ENCODE data around the gene KLF15. TPM values are rescaled to one million over a fixed set of nuclear protein-coding genes. Genes with fewer than 3 reads are reported as not detected.

KLF15 gene
- total RNA-seq, 1 experiment from 2014 or later = 14.7 TPM

DNA sequence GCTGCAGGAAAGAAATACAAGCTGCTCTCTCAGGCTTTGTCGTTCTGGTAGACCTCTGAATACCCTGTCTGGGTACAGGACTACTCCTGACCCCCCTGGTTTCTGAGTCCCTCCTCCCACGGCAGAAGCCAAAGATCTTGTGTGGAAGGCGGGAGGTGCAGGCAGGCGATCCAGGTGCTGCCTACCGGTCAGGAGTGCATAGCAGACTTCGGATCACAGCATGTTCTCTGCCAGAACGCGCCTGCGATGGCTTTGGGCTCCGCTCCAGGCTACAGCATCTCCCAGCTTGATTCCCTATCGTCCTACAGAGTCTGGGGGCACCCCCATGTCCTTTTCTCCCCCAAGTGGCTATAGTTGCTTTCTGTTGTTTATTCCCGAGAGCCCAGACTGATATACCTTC is 35.0 kb upstream of the KLF15 start (continued):
- TF ChIP-seq, protein P1, sequence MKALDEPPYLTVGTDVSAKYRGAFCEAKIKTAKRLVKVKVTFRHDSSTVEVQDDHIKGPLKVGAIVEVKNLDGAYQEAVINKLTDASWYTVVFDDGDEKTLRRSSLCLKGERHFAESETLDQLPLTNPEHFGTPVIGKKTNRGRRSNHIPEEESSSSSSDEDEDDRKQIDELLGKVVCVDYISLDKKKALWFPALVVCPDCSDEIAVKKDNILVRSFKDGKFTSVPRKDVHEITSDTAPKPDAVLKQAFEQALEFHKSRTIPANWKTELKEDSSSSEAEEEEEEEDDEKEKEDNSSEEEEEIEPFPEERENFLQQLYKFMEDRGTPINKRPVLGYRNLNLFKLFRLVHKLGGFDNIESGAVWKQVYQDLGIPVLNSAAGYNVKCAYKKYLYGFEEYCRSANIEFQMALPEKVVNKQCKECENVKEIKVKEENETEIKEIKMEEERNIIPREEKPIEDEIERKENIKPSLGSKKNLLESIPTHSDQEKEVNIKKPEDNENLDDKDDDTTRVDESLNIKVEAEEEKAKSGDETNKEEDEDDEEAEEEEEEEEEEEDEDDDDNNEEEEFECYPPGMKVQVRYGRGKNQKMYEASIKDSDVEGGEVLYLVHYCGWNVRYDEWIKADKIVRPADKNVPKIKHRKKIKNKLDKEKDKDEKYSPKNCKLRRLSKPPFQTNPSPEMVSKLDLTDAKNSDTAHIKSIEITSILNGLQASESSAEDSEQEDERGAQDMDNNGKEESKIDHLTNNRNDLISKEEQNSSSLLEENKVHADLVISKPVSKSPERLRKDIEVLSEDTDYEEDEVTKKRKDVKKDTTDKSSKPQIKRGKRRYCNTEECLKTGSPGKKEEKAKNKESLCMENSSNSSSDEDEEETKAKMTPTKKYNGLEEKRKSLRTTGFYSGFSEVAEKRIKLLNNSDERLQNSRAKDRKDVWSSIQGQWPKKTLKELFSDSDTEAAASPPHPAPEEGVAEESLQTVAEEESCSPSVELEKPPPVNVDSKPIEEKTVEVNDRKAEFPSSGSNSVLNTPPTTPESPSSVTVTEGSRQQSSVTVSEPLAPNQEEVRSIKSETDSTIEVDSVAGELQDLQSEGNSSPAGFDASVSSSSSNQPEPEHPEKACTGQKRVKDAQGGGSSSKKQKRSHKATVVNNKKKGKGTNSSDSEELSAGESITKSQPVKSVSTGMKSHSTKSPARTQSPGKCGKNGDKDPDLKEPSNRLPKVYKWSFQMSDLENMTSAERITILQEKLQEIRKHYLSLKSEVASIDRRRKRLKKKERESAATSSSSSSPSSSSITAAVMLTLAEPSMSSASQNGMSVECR (CRISPR knock-in tag; IDR thresholded peaks at IDR 0.05; ENCODE audit: borderline replicate concordance) = no peak
- TF ChIP-seq, protein P2, sequence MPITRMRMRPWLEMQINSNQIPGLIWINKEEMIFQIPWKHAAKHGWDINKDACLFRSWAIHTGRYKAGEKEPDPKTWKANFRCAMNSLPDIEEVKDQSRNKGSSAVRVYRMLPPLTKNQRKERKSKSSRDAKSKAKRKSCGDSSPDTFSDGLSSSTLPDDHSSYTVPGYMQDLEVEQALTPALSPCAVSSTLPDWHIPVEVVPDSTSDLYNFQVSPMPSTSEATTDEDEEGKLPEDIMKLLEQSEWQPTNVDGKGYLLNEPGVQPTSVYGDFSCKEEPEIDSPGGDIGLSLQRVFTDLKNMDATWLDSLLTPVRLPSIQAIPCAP (CRISPR knock-in tag; IDR thresholded peaks at IDR 0.05) = no peak

DNA sequence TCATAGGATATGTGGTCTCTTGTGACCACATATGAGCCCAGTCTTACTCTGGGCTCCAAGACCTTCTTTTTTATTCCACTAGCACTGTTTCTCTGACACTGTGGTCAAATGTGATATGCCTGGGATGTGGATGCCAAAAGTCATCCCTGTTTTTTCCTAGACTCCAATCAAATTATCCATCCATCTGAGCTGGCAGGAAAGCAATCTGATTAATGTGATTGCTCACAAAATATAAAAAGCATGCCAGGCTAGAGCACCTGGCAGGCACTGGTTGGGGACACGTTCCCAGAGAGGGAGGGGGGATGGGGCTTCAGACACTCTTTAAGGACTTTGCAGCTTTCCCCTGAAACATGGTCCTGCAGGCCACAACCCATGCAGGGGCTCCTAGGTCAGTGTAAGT is 34.4 kb upstream of the KLF15 start:
- no peak for TF ChIP-seq GTF2I (CRISPR knock-in tag; conservative IDR thresholded peaks at IDR 0.05)
- no peak for TF ChIP-seq SP1 (CRISPR knock-in tag; conservative IDR thresholded peaks at IDR 0.05)
- no peak for TF ChIP-seq JAZF1 (CRISPR knock-in tag; IDR thresholded peaks at IDR 0.05)
- Mint-ChIP-seq H3K27me3 (ENCODE audit: low read depth) (peaks cover 56% of the 10 kb centered on the region), H3K4me1 (peaks cover 15% of the 10 kb centered on the region), H3K9me3 (no peaks in the 10 kb centered on the region), H3K27ac (no peak overlapping the region), H3K36me3 (no peaks in the 10 kb centered on the region), H3K4me3 (no peak overlapping the region)
- POLR2A ChIA-PET = no interaction called here
- DNase-seq (ENCODE audit: low spot score) = no peak
- CTCF ChIA-PET = interaction anchor here (0.8 kb wide), 1 partner anchor 49 kb away, joined by 3 read pairs; no protein-coding TSS in a partner anchor
- no peak for ATAC-seq

DNA sequence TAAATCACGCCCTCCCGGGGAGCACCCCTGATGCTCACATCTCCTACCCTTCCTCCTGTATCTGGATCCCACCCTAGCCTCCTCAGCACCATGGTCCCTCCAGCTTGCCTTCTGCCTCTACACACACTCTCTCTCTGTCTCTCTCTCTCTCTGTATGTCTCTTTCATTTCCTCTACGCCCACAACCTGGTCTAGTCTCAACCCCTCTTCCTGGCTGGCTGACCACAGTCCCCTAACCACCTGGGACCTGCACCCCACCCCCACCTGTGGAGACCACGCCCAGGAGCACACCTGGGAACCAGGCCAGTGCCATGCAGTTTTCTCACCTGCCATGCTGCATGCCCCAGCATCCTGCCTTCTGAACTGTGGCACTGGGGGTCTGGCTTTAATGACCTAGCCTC is 33.5 kb upstream of the KLF15 start:
- Mint-ChIP-seq H3K27me3 (ENCODE audit: low read depth) (peaks cover 49% of the 10 kb centered on the region), H3K36me3 (no peaks in the 10 kb centered on the region), H3K4me3 (no peak overlapping the region), H3K9me3 (no peaks in the 10 kb centered on the region), H3K4me1 (peaks cover 20% of the 10 kb centered on the region), H3K27ac (no peak overlapping the region)
- ChIA-PET CTCF (interaction anchor here (1.0 to 3.2 kb wide), 3 partner anchors 27 to 258 kb away, joined by 3 to 18 read pairs (median 15); no protein-coding TSS in a partner anchor), POLR2A (no interaction called here)
- no peak for ATAC-seq
- DNase-seq (ENCODE audit: low spot score) = no peak
- TF ChIP-seq RELA (CRISPR knock-in tag; IDR thresholded peaks at IDR 0.05; ENCODE audit: borderline replicate concordance) (no peak), EMX1 (CRISPR knock-in tag; IDR thresholded peaks at IDR 0.05) (no peak), MXD4 (CRISPR knock-in tag; IDR thresholded peaks at IDR 0.05; ENCODE audit: borderline replicate concordance) (no peak), OVOL2 (CRISPR knock-in tag; IDR thresholded peaks at IDR 0.05; ENCODE audit: borderline replicate concordance) (no peak)
- TF ChIP-seq, protein P3, sequence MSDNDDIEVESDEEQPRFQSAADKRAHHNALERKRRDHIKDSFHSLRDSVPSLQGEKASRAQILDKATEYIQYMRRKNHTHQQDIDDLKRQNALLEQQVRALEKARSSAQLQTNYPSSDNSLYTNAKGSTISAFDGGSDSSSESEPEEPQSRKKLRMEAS (CRISPR knock-in tag; IDR thresholded peaks at IDR 0.05) = no peak
- TF ChIP-seq, protein P4, sequence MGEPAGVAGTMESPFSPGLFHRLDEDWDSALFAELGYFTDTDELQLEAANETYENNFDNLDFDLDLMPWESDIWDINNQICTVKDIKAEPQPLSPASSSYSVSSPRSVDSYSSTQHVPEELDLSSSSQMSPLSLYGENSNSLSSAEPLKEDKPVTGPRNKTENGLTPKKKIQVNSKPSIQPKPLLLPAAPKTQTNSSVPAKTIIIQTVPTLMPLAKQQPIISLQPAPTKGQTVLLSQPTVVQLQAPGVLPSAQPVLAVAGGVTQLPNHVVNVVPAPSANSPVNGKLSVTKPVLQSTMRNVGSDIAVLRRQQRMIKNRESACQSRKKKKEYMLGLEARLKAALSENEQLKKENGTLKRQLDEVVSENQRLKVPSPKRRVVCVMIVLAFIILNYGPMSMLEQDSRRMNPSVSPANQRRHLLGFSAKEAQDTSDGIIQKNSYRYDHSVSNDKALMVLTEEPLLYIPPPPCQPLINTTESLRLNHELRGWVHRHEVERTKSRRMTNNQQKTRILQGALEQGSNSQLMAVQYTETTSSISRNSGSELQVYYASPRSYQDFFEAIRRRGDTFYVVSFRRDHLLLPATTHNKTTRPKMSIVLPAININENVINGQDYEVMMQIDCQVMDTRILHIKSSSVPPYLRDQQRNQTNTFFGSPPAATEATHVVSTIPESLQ (CRISPR knock-in tag; IDR thresholded peaks at IDR 0.05) = no peak
- TF ChIP-seq, protein P5, sequence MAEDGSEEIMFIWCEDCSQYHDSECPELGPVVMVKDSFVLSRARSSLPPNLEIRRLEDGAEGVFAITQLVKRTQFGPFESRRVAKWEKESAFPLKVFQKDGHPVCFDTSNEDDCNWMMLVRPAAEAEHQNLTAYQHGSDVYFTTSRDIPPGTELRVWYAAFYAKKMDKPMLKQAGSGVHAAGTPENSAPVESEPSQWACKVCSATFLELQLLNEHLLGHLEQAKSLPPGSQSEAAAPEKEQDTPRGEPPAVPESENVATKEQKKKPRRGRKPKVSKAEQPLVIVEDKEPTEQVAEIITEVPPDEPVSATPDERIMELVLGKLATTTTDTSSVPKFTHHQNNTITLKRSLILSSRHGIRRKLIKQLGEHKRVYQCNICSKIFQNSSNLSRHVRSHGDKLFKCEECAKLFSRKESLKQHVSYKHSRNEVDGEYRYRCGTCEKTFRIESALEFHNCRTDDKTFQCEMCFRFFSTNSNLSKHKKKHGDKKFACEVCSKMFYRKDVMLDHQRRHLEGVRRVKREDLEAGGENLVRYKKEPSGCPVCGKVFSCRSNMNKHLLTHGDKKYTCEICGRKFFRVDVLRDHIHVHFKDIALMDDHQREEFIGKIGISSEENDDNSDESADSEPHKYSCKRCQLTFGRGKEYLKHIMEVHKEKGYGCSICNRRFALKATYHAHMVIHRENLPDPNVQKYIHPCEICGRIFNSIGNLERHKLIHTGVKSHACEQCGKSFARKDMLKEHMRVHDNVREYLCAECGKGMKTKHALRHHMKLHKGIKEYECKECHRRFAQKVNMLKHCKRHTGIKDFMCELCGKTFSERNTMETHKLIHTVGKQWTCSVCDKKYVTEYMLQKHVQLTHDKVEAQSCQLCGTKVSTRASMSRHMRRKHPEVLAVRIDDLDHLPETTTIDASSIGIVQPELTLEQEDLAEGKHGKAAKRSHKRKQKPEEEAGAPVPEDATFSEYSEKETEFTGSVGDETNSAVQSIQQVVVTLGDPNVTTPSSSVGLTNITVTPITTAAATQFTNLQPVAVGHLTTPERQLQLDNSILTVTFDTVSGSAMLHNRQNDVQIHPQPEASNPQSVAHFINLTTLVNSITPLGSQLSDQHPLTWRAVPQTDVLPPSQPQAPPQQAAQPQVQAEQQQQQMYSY (CRISPR knock-in tag; IDR thresholded peaks at IDR 0.05) = no peak
- TF ChIP-seq, protein P6, sequence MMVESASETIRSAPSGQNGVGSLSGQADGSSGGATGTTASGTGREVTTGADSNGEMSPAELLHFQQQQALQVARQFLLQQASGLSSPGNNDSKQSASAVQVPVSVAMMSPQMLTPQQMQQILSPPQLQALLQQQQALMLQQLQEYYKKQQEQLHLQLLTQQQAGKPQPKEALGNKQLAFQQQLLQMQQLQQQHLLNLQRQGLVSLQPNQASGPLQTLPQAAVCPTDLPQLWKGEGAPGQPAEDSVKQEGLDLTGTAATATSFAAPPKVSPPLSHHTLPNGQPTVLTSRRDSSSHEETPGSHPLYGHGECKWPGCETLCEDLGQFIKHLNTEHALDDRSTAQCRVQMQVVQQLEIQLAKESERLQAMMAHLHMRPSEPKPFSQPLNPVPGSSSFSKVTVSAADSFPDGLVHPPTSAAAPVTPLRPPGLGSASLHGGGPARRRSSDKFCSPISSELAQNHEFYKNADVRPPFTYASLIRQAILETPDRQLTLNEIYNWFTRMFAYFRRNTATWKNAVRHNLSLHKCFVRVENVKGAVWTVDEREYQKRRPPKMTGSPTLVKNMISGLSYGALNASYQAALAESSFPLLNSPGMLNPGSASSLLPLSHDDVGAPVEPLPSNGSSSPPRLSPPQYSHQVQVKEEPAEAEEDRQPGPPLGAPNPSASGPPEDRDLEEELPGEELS (CRISPR knock-in tag; IDR thresholded peaks at IDR 0.05) = no peak
- TF ChIP-seq, protein P7, sequence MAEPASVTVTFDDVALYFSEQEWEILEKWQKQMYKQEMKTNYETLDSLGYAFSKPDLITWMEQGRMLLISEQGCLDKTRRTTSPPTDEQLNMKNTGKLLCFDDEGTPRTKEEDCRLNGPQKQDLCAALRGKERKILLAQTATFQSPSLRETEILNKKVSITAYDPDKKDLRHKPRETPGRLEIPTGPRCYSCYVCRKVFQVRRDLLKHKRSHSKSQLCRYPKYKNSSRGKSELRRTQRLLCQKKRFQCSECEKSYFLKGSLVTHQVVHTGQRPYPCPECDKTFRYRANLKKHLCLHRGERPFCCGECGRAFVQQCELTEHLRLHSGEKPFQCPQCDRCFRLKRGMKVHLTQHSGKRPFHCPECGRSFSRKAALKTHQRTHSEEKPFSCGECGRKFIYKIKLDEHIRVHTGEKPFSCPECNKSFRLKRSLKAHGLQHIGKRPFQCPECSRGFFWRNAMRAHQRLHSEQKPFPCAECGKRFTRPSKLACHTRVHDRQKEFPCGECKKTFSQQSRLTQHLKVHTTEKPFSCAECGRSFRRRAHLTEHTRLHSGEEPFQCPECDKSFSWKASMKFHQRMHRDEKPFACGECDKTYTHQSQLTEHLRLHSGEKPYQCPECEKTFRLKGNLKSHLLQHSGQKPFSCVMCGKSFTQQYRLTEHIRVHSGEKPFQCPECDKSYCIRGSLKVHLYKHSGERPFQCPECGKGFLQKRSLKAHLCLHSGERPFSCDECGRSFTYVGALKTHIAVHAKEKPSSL (CRISPR knock-in tag; conservative IDR thresholded peaks at IDR 0.05) = no peak
- TF ChIP-seq, protein P8, sequence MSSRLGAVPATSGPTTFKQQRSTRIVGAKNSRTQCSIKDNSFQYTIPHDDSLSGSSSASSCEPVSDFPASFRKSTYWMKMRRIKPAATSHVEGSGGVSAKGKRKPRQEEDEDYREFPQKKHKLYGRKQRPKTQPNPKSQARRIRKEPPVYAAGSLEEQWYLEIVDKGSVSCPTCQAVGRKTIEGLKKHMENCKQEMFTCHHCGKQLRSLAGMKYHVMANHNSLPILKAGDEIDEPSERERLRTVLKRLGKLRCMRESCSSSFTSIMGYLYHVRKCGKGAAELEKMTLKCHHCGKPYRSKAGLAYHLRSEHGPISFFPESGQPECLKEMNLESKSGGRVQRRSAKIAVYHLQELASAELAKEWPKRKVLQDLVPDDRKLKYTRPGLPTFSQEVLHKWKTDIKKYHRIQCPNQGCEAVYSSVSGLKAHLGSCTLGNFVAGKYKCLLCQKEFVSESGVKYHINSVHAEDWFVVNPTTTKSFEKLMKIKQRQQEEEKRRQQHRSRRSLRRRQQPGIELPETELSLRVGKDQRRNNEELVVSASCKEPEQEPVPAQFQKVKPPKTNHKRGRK (CRISPR knock-in tag; IDR thresholded peaks at IDR 0.05; ENCODE audit: borderline replicate concordance) = no peak

Measured in WTC11 (cell line).